HG03108 (cell line): ENCODE data around the gene PLA2G4D.

Experiments used
- ATAC-seq: cut with Tn5 transposase; IDR thresholded peaks from one replicate; pipeline ENCODE4 v1.9.1; 2021; ENCODE audit warnings: moderate library complexity; ENCODE audit not compliant: unreplicated experiment

The PLA2G4D gene

GRCh38 chr15:42129364-42129763, 35.0 kb upstream of the PLA2G4D start:
- no peak for ATAC-seq

- no peak for ATAC-seq
Measured at GRCh38 chr15:42128476-42128875, 34.1 kb upstream of the PLA2G4D start.

GRCh38 chr15:42123546-42123945, 29.2 kb upstream of the PLA2G4D start:
- ATAC-seq, result no peak

- ATAC-seq, result no peak
Measured at GRCh38 chr15:42121682-42122081, 27.3 kb upstream of the PLA2G4D start.

- no peak for ATAC-seq
Measured at GRCh38 chr15:42121021-42121420, 26.7 kb upstream of the PLA2G4D start.

GRCh38 chr15:42120285-42120684, 25.9 kb upstream of the PLA2G4D start:
- no peak for ATAC-seq

- ATAC-seq, result no peak
Measured at GRCh38 chr15:42119446-42119760, 25.0 kb upstream of the PLA2G4D start.

- no peak for ATAC-seq
Measured at GRCh38 chr15:42118650-42119445, 24.5 kb upstream of the PLA2G4D start.

- ATAC-seq, result no peak
Measured at GRCh38 chr15:42111924-42112323, 17.6 kb upstream of the PLA2G4D start.

GRCh38 chr15:42110367-42110766, 16.0 kb upstream of the PLA2G4D start:
- ATAC-seq, result no peak

- ATAC-seq, result no peak
Measured at GRCh38 chr15:42108806-42109205, 14.4 kb upstream of the PLA2G4D start.

- ATAC-seq, result no peak
Measured at GRCh38 chr15:42108189-42108588, 13.8 kb upstream of the PLA2G4D start.

- no peak for ATAC-seq
Measured at GRCh38 chr15:42107473-42107872, 13.1 kb upstream of the PLA2G4D start.

- ATAC-seq, result no peak
Measured at GRCh38 chr15:42106288-42106687, 11.9 kb upstream of the PLA2G4D start.

- ATAC-seq, result no peak
Measured at GRCh38 chr15:42104095-42104891, 9.9 kb upstream of the PLA2G4D start.

GRCh38 chr15:42102646-42103235, 8.4 kb upstream of the PLA2G4D start:
- ATAC-seq, result no peak

GRCh38 chr15:42101861-42102260, 7.5 kb upstream of the PLA2G4D start:
- ATAC-seq, result no peak

GRCh38 chr15:42100021-42100800, 5.8 kb upstream of the PLA2G4D start:
- no peak for ATAC-seq

GRCh38 chr15:42097018-42097417, 2.7 kb upstream of the PLA2G4D start:
- ATAC-seq, result no peak

- no peak for ATAC-seq
Measured at GRCh38 chr15:42093966-42094365, 396 bp downstream of the PLA2G4D start.
